LNCaP clone FGC (cell line): ENCODE data around the gene XRRA1.
"Not testable (repeated sequence)": the region's sequence is repeated elsewhere in the genome, so short reads cannot be mapped to it uniquely, and the experiment has no call there.

ENCODE experiments used
- DNase-seq: peaks from one replicate; pipeline ENCODE4 v3.0.0-alpha.2; 2011; ENCODE audit warnings: low read depth
- H3K4me3 ChIP-seq: 2 replicates; pipeline ENCODE4 v1.5.1; 2011; ENCODE audit warnings: mild to moderate bottlenecking, low read depth, low read length, control low read depth
- TF ChIP-seq, protein P1 (sequence below): IDR thresholded peaks from 2 replicates; pipeline ENCODE4 v1.5.1; 2012; ENCODE audit warnings: mild to moderate bottlenecking; ENCODE audit not compliant: control insufficient read depth, insufficient read depth; ENCODE audit errors: extremely low read depth

XRRA1 gene

DNA sequence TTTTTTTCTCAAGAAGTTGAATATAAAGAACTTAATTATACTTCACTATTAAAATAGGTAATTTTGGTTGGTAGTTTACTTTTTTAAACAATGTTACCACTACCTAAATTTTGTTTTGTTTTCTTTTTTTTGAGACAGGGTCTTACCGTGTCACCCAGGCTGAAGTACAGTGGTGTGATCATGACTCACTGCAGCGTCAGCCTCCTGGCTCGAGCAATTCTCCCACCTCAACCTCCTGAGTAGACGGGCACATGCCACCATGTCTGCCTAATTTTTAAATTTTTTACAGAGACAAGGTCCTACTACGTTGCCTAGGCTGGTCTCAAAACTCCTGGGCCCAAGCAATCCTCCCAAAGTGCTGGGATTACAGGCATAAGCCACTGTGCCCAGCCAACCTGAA lies 17.8 kb upstream of the XRRA1 start:
- TF ChIP-seq, protein P1, sequence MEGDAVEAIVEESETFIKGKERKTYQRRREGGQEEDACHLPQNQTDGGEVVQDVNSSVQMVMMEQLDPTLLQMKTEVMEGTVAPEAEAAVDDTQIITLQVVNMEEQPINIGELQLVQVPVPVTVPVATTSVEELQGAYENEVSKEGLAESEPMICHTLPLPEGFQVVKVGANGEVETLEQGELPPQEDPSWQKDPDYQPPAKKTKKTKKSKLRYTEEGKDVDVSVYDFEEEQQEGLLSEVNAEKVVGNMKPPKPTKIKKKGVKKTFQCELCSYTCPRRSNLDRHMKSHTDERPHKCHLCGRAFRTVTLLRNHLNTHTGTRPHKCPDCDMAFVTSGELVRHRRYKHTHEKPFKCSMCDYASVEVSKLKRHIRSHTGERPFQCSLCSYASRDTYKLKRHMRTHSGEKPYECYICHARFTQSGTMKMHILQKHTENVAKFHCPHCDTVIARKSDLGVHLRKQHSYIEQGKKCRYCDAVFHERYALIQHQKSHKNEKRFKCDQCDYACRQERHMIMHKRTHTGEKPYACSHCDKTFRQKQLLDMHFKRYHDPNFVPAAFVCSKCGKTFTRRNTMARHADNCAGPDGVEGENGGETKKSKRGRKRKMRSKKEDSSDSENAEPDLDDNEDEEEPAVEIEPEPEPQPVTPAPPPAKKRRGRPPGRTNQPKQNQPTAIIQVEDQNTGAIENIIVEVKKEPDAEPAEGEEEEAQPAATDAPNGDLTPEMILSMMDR, result no peak
- no peak for DNase-seq
- H3K4me3 ChIP-seq, result no peak overlapping the region

DNA sequence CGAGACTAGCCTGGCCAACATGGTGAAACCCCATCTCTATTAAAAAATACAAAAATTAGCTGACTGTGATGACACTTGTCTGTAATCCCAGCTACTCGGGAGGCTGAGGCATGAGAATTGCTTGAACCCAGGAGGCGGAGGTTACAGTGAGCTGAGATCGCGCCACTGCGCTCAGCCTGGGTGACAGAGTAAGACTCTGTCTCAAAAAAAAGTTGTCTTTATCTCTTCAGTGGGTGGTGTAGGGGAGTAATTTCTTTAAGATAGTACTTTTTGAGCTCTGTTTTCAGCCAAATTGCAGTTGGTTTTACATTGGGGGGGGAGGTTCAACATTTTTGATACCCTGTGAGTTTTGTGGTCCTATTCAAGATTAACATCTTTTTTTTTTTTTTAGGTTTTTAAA lies 11.2 kb upstream of the XRRA1 start:
- H3K4me3 ChIP-seq, DNase-seq: not testable (repeated sequence)

DNA sequence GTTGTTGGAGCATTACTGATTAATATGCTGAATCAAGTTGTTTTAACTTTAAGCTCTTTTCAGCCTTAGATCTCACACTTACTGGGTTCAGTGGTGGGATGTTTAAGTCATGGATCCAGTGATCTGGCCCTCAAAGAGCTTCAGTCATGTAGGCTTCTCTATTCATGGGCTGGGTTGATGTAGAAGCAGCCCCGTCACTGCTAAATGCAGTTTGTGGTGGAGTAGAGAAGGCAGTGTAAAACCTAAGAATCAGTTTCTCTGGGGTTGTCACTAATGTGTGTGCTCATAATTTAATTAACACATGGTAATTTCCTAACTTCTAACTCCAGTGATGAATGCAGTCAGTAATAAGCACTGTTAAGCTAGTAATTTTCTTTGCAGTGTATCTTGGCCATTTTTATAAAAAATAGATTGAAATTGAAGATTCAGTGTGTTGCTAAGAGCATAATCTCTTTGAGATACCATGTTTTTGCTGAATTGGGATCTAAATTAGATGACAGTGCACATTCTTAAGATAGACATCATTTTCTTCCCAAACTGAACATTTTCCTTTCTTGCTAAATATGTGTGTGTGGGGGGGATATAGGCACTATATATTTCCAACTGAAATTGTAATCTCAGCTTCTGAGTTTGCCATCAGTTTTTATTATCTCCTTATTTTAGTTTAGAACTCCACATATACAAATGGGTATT lies 9.2 kb upstream of the XRRA1 start:
- H3K4me3 ChIP-seq, result no peak overlapping the region
- DNase-seq, result no peak
- TF ChIP-seq, protein P1, result no peak

DNA sequence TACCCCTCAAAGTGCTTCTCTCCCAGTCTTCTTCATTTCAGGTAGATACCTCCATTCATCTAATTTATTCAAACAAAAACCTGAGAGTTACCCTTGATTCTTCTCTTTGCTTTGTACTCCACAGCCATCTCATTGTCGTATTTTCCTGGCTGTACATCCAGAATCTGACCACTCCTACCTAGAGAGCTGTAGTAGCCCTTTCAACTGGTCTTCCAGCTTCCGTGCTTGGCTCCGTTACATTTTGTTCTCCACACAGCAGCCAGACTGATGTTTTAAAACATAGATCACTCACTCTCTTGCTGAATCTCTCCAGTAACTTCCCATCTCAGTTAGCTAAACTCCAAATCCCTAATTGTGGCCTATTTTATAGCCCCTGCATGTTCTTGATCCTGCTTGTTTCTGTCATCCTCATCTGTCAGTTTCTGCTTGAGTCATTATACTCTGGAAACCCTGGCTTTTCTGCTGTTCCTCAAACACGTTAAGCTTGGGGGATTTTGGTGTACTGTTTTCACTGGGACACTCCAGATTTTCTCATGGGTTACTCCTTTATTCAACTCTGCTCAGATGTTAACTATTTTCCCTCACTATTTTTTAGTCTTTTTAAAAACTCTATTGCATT lies 7.6 kb upstream of the XRRA1 start:
- TF ChIP-seq, protein P1, result no peak
- DNase-seq, result no peak
- no peak overlapping the region for H3K4me3 ChIP-seq

DNA sequence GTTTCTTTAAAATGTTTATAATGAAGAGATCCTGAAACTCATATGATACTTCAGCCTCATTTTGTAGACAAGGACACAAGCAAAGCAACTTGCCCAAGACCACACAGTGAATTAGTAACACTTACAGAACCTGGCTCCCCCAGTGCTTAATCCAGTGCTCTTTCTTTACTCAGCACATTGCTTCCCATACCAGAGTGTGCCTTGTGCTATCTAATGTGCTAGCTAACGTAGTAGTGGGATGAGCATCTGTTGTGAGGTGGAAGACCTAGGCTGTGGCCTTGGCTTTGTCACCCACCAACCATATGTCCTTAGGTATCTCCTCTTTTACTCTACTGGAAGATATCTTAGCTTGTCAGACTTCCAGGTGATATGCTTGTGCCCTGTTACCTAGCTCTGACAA lies 5.3 kb upstream of the XRRA1 start:
- no peak overlapping the region for H3K4me3 ChIP-seq
- DNase-seq, result no peak
- TF ChIP-seq, protein P1, result no peak

DNA sequence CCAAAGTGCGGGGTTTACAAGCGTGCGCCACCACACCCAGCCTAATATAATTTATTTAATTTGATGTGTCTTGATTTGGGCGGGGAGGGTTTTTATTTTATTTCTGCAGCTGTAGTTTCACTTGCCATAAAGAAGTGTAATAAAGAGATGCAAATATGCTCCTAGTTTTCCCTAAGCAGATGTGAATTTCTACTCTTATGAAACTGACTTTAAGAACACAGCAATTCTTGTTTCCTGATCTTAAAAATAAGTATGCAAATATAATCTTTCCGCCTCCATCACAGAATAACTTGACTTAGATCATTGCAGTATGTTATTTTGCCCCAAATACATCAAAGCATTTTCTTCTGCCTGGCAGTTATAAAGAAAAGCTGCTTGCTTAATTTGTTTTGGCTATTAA lies 4.6 kb upstream of the XRRA1 start:
- no peak for DNase-seq
- no peak overlapping the region for H3K4me3 ChIP-seq

DNA sequence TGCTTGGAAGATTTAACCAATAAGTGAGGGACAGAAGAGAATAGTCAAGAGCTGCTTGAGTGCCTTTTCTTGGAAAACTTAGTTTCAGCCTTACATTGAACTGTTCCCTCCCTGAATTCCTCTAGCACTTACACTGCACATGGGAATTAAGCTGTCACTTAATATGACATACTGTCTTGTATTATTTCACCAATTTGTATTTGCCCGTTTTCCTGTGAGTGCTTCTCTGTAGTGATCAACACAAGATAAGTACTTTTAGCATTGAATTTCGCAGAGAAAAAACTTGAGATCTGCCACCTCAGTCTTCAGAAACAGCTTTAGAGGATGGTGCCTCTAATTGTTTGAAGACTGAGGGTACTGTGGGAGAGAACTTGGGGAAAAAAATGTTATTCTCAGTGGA lies 3.9 kb upstream of the XRRA1 start:
- TF ChIP-seq, protein P1, result no peak
- DNase-seq, result no peak
- H3K4me3 ChIP-seq, result no peak overlapping the region

More for the DNA sequence above, 4.6 kb upstream of the XRRA1 start:
- TF ChIP-seq, protein P1, result no peak
